Heart left ventricle (tissue), 13 donors: ENCODE measurements around the gene CBY3.
"Not testable (repeated sequence)": the region's sequence is repeated elsewhere in the genome, so short reads cannot be mapped to it uniquely, and the experiment has no call there.

Experiments used
- POLR2A ChIP-seq, 2 donors: fragments of 450-650 bp; IDR thresholded peaks; one replicate each; pipeline ENCODE4 v1.6.1; 2017; ENCODE audit warnings: antibody characterized with exemption in 2 of 2, mild to moderate bottlenecking in 2 of 2, moderate library complexity in 2 of 2
- TF ChIP-seq, protein P1 (sequence below), 12 donors: fragments of 200-600 bp; sonication (generic) in 4 of 12; IDR thresholded peaks; one replicate each; pipeline versions ENCODE4 v1.5.0 to v1.8.0; 2018 to 2022; ENCODE audit warnings: antibody characterized with exemption in 12 of 12, mild to moderate bottlenecking in 5 of 12
- donor health status: ischemic (EF 13 %, LVEDD 7.1; RV severe dilation, severe dysfunction).
- donor health status: DM: no; HTN: yes; CAD: no.
- donor health status: DM: no; HTN: no; CAD: no.
- donor health status: ischemic (EF 25% LVEDD 6.9; RV normal size, moderate dysfunction).
- donor health status: ischemic (EF 25% LVEDD 5.7; RV mildly dilated, moderate dysfunction).
- donor health status: ischemic (EF 35%, LVEDD 5.7; RV mildly dilated, moderate dysfunction).
- donor health status: nonischemic (EF 11% LVEDD 7.7; RV severe dilation, severe dysfunction).
- donor health status: DM: yes; HTN: yes; CAD: no.
- donor health status: PGD.
- donor health status: ischemic (EF 29% LVEDD 5.4; RV normal size, mild dysfunction).
- donor health status: nonischemic (EF 23%, LVEDD 6.1; RV moderate dilation, normal function).

DNA sequence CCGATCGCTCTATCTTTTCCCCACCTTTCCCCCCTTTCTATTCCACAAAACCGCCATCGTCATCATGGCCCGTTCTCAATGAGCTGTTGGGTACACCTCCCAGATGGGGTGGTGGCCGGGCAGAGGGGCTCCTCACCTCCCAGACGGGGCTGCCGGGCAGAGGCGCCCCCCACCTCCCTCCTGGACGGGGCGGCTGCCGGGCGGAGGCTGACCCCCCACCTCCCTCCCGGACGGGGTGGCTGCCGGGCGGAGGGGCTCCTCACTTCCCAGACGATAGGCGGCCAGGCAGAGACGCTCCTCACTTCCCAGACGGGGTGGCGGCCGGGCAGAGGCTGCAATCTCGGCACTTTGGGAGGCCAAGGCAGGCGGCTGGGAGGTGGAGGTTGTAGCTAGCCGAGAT is 30.6 kb downstream of the CBY3 start:
- TF ChIP-seq, protein P1, sequence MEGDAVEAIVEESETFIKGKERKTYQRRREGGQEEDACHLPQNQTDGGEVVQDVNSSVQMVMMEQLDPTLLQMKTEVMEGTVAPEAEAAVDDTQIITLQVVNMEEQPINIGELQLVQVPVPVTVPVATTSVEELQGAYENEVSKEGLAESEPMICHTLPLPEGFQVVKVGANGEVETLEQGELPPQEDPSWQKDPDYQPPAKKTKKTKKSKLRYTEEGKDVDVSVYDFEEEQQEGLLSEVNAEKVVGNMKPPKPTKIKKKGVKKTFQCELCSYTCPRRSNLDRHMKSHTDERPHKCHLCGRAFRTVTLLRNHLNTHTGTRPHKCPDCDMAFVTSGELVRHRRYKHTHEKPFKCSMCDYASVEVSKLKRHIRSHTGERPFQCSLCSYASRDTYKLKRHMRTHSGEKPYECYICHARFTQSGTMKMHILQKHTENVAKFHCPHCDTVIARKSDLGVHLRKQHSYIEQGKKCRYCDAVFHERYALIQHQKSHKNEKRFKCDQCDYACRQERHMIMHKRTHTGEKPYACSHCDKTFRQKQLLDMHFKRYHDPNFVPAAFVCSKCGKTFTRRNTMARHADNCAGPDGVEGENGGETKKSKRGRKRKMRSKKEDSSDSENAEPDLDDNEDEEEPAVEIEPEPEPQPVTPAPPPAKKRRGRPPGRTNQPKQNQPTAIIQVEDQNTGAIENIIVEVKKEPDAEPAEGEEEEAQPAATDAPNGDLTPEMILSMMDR (IDR thresholded peaks at IDR 0.05): not testable (repeated sequence)
- TF ChIP-seq POLR2A (IDR thresholded peaks at IDR 0.05): not testable (repeated sequence)
